Activated T-helper 9 cell treated with anti-CD3 and anti-CD28 coated beads, Interleukin-2, amount 50 U/mL, for 16 hours (primary cell): ENCODE results near the gene LNX2.
"Not testable (repeated sequence)": the region's sequence is repeated elsewhere in the genome, so short reads cannot be mapped to it uniquely, and the experiment has no call there.

Experiments
- DNase-seq: peaks from one replicate; pipeline ENCODE4 v3.0.0-alpha.2; 2020; ENCODE audit warnings: low read depth

The LNX2 gene

DNA sequence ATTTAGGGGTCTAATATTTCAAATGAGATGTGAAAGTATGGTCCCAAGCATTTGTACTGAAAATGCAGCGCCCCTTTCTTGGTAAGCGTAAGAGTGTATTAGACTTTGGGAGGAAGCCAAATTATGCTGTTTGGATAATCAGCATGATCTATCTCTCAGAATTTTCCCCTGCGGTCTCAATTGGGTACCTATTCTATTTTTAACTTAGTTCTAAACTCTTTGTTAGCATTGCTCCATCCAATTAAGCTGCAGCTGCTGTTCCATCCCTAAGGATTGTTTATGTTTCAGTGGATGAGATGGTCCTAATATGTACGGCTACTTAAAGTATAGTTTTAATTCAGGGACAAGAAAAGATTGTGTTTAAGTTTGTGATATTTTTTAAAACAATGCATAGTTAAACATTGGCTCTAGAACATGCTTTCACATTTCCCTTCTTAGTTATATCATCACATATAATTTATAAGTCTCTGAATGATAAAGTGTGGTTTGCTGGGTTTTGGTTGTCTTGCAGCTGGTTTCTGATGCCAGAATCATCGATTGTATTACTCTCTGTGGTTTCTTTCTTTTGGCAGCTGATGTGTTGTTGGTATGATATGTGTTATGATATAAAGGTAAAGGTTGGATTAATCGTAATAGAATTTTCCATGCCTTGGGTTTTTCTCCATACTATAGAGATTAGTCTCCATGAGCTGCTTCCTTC lies 16.4 kb upstream of the LNX2 start:
- no peak for DNase-seq

DNA sequence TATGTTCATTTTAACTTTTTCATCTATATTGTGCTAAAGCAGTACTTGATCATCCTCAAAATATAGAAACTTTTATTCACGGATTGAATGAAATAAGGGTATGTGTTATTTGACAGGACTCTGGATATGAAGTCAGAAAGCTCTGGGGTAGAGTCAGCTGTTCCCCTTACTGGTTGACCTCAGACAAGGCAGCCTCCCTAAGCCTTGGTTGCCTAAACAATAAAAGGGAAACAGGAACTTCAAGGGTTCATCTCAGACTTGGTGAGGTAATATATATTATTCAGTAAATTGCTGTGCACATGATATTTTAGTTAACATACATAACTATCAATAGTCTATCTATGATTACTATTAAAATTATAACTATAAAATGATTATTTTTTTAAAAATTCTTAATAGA lies 14.9 kb upstream of the LNX2 start:
- no peak for DNase-seq

DNA sequence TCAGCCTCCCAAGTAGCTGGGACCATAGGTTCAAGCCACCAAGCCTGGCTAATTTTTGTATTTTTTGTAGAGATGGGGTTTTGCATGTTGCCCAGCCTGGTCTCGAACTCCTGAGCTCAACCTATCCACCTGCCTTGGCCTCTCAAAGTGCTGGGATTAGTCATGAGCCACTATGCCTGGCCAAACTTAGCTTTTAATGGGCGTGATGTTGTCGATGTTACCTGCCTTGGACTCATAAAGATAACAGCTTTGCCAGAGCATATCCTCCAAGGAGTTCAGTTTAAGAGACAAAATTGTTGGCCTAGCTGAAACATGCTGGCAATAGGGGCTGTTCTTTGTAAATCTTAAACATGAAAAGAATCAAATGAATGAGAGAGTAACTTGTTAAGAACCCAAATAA lies 14.5 kb upstream of the LNX2 start:
- no peak for DNase-seq

GRCh38 chr13:27634231-27634630 lies 13.9 kb upstream of the LNX2 start:
- DNase-seq, result no peak

- DNase-seq, result no peak
These were observed 12.3 kb upstream of the LNX2 start for GRCh38 chr13:27632648-27633047.

DNA sequence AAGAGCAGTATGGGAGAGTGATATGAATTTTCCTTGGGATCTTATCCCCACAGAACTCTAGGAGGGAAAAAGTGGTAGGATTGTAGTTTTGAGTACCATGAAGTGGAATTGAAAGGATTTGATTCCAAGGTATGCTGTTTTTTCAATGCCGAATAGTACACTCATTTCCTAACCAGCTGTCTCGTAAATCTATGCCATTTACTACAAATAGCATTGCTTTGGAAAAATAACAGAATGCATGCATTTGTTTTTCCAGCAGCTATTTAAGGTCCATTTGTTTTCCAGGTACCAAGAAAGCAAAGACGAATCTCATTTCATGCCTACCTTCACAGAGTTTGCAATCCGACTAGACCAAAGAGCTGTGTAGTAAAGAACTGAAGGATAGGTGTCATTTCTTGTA lies 11.9 kb upstream of the LNX2 start:
- DNase-seq, result no peak

DNA sequence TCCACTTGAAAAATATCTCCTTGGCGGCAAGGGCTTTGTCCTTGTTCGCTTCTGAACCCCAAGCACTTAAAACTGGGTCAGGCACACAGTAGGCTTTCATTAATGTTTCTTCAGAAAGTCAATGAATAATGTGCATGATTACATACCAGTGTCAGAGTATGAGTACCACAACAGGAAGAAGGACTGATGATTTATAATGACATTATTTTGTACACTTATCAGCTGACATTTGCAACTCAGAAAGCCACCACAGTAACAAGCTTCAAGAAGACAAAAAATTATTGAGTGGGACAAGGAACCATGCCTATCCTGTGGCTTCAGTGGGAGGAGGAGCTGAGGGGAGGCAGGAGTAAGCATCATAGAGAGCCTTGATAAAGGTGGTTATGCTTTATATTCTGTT lies 11.3 kb upstream of the LNX2 start:
- no peak for DNase-seq

GRCh38 chr13:27631156-27631555 lies 10.8 kb upstream of the LNX2 start:
- no peak for DNase-seq

DNA sequence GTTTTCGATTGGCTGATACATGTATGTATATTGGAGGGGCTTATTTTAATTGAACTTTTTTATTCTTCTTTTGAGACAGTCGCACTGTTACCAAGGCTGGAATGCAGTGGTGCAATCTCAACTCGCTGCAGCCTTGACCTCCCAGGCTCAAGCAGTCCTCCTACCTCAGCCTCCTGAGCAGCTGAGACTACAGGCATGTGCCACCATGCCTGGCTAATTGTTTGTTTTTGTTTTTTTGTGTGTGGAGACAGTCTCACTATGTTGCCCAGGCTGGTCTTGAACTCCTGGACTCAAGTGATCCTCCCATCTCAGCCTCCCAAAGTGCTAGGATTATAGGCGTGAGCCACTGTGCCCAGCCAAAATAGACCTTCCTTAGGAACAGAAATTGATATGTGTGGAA lies 8.4 kb upstream of the LNX2 start:
- not testable (repeated sequence) for DNase-seq

DNA sequence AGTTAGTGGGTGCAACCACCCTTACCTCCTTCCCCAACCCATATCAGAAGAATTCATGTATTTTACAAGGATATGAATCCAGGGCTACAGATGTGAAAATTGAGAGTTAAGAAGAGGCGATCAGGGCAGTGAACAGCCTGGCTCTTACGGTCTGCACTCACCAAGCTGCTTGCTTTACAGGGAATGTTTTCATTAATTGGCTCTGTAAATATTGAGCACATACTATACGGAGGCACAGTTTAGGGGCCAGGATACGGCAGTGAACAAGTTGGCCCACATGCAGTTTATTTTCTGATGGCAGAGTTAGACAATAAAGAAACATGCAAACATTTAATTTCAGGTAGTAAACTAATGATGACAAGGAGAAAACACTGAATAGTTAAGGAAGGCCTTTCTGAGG lies 7.8 kb upstream of the LNX2 start:
- DNase-seq, result no peak

GRCh38 chr13:27627380-27627779 lies 7.1 kb upstream of the LNX2 start:
- DNase-seq, result no peak

DNA sequence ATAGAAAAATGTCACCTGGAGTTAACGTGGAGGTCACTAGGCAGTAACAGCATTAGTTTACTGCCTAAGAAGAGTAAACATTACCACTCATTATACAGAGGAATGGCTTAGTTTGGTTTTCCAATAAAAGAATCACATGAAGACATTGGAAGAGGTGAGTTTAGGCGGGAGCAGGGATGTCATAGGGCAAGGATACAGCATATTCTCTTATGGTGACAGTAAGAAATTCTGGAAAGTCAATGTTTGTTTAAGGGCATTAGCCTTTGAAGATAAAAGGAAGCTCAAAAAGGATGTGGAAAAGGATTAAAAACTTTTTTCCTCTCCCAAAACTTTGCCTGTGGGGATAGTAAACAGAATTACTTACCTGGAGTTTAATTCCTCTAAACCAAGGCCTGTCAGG lies 5.5 kb upstream of the LNX2 start:
- DNase-seq, result no peak

- DNase-seq, result no peak
These were observed 3.7 kb upstream of the LNX2 start for GRCh38 chr13:27624071-27624470.

DNA sequence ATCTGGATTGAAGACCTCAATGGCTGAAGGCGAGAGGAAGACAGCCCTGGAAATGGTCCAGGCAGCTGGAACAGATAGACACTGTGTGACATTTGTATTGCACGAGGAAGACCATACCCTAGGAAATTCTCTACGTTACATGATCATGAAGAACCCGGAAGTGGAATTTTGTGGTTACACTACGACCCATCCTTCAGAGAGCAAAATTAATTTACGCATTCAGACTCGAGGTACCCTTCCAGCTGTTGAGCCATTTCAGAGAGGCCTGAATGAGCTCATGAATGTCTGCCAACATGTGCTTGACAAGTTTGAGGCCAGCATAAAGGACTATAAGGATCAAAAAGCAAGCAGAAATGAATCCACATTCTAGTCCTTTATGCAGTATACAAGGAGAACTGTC lies 2.6 kb upstream of the LNX2 start:
- no peak for DNase-seq

GRCh38 chr13:27622102-27622820 lies 1.9 kb upstream of the LNX2 start:
- no peak for DNase-seq

DNA sequence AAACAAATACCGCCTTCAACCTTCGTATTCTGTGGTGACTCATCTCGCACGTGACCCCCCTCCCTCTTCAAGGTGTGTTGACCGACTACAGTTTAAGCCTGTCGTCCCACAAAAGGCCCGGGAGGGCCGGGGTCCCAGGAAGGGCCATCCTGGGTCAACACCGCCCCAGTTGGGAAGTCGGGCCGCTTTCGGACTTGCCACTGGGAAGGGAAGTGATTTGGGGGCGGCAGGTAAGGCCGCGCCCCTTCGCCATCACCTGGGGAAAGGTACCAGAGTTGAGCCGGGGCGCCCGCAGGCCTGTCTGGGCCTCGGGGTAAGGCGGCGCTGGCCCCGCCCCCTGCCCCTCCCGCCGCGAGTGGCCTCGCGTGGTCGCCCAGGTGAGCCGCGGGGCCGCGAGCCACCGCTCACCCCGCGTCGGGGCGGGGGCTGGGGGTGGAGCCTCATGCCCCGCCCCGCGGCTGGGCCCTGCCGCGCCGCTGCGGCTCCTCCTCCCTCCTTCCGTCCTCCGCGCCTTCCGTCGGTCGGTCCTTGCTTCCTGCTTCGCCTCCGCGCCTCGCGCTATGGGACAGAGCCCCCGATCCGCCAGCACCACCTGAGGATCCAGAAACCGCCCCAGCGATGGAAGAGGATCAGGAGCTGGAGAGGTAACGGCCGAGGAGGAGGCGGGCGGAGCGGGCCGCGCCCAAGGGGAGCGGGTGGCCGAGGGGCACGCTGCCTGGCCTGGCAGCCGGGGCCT lies 1.2 kb upstream of the LNX2 start, which contains the start of gene POLR1D:
POLR1D (plus strand) TSS at position 527 of the 736 bp plus-strand sequence; CDS start at position 619, 92 bp downstream.
- DNase-seq, result peak; percentile 78

- no peak for DNase-seq
These were observed 712 bp upstream of the LNX2 start for GRCh38 chr13:27621116-27621365.

GRCh38 chr13:27619728-27620376 lies 477 bp downstream of the LNX2 start:
- no peak for DNase-seq

DNA sequence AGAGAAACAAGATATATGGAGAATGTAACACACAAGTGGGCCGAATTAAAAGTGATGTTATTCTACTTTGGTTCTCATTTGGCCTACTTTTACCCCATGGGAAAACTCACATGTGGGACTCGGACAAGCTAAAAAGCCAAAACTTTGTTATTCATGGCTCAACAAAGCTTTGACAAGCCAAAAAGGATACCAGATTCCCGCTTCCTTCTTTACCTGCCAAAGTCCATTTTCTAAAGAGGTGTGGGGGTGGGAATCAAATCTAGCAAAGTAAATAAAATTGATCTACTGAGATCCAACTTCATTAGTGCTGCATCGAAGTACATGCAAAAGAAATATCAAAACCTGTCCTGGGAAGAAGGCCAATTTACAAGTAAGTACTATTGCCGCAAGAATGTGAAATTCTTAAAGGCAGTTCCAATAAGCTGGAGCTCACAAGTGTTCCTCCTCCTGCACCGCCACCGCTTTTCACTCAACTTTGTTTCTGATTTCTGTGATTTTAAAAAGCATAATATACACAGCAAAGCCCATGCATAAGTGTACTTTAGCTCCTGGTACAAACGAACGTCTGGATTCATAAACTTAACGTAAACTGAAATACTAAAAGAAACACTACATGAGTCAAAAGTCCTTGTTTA lies 1.1 kb downstream of the LNX2 start:
- DNase-seq, result no peak

DNA sequence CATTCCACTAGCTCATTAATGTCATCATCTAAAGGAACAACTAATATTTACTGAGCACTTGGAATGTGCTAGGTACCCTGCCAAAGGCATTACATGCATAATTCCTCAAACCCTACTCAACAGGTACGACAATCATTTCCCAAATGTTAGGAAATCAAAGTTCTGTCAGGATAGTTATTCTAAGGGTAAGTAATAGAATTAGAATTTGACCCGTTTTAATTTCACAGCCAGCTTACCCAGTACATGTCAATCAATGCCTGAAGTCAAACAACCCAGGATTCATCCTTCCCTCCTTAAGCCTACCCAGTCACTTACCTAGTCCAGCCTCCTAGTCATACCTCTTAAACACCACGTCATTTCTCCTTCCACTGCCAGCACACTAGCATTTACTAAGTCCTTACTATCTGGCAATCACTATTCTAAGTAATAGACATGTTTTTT lies 2.4 kb downstream of the LNX2 start:
- no peak for DNase-seq

- no peak for DNase-seq
These were observed 6.7 kb downstream of the LNX2 start for GRCh38 chr13:27613628-27614027.

DNA sequence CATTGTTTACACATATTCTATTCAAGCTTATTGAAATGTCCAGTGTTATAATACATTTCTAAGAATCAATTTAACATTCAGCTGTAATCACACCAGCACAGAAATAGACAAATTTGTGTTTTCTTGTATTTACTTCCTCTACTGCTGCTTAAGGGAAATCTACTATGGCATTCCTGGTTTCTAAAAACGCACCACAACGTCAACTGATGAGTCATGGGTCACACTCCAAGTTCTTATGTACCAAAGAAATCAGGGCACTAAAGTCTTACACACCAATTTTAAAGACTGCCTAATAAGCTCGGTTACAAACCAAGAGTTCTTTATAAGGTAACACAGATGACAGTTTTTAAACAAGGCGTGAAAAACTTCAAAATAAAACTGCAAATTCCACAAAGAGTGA lies 13.2 kb downstream of the LNX2 start:
- no peak for DNase-seq
